Kidney glomerular epithelial cell (primary cell): ENCODE measurements around the gene SLC25A11.

Source experiments
- DNase-seq: peaks from one replicate; lab custom pipeline; 2025; lab: John Stamatoyannopoulos, UW

The SLC25A11 gene, protein sequence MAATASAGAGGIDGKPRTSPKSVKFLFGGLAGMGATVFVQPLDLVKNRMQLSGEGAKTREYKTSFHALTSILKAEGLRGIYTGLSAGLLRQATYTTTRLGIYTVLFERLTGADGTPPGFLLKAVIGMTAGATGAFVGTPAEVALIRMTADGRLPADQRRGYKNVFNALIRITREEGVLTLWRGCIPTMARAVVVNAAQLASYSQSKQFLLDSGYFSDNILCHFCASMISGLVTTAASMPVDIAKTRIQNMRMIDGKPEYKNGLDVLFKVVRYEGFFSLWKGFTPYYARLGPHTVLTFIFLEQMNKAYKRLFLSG

GRCh38 chr17:4939796-4940554, at the start of gene SLC25A11, which contains the start of gene RNF167:
TSS of gene SLC25A11 (minus strand) at chr17:4940046. CDS start at chr17:4939910, 136 bp downstream.
TSS of gene RNF167 (plus strand) at chr17:4940268. CDS start at chr17:4940910, 642 bp downstream.
- peak; percentile 98 for DNase-seq

DNA sequence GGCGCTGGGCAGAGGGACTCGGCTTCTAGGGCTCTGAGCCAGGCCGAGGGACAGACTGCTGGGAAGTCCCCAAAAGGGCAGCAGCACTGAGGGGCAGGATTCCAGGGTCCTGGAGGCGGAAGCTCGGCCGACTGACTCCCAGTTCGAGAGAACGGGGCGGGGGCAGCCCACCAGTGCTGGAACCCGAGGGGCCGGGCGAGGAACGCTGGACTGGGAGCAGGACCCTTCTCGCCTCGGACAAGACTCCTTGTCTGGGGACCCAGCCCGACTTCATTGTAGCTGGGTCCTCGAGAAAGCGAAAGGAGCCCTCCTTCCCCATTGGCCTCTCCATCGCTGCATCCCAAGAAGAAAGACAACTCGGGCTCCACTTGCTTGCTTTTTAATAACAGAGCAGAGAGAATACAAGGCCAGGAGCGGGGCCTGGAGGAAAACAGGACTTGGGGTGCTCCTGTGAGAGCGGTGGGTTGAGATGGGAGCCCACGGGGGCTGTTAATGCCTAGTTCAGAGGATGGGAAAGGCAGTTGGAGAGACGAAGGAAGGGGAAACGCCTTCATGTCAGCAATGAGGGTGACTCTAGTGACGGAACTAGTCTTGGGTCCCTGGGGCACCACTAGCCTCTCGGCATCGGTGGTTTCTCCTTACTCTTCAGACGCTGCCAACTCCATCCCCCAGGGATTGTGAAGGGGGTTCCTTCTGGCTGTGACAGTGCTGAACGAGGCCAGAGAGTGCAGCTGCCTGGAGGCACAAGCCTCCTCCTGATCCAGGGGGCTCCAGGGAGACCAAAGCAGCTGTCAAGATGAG, 48.1 kb upstream of the SLC25A11 start:
- DNase-seq: no peak

DNA sequence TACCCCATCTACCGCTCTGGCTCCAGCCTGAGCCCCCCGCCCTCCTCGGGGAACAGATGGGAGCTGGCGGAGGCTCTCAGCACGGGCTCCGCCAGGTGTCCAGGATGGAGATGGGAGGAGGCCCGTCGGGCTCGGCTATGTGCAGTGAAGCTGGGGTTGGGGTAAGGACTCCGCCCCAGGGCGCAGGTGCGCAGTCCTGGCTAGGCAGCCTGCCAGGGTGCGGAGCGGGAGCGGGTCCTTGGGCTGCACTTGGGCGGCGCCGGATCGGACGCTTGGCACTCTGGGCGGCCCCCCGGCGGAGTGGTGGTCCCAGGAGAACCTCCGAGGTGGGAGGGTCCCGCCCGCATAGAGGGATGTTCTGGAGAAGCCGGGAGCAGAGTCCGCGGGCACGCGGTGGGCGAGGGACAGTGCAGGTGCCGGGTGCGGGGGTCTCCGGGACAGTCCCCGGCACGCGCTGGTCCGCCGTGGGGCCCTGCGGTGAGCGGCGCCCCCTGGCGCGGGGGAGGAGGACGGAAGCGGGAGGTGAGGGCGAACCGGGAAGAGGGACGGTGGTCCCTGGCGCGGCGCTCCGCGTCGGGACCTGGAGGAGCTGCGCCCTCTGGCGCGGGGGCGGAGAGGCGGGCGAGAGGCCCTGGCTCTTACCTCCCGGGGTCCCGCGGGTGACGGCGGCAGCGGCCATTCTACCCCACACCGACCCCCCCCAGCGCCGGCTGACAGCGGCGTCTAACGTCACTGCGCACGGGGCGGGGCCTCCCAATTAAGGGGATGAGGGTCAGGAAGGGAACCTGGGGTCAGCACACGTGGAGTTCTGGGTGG, 47.3 kb upstream of the SLC25A11 start, which contains the start of gene CAMTA2:
TSS of gene CAMTA2 (minus strand) at position 725 of the 816 bp plus-strand sequence. CDS start 1,453 bp downstream, outside the sequence.
- DNase-seq: peak; percentile 51

DNA sequence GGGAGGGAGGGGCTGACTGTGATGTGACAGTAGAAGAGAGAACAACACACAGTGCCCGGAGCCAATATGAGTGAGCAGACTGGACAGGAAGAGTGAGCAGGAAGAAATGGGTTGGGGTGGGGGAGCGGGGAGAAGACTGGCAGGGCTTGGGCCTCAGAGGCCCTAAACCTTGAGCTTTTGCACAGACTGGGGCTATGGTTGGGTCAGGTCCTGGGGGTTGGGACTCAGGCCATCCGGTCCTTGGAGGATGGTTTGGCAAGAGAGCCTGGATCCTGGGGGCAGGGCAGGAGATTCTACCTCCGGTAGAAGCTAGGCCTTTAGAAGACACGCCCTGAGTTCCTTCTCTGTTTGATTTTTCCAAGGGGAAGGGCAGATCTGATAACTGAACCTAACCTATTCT, 46.6 kb upstream of the SLC25A11 start:
- no peak for DNase-seq

GRCh38 chr17:4982305-4982704, 42.5 kb upstream of the SLC25A11 start:
- DNase-seq: no peak

DNA sequence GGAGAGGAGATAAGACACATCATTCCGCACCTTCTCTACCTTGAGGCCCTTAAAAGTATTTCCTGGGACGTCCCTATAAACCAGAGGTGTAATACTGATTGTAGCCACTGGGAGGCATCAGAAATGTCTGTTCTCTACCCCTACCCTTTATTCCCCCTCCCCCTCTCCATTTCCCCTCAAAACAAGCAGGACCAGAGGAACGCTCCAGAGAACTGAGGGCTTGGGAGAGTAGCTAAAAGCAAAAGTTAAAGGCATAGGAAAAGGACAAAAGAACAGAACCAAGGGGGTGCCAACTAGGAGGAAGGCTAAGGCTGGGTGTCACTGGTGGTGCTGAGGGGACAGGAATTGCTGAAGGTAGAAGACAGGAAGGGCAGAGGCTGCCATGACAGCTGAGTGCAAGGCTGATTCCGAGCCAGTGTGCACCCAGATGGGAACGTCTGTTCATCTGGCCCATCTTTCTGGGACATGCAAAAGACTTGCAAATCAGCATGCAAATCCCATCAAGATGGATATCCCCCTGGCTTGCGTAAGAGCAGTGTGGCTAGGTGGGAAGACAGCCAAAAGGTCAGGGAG, 40.9 kb upstream of the SLC25A11 start:
- DNase-seq: peak; percentile 39

- no peak for DNase-seq
Observed at GRCh38 chr17:4978726-4979125, 38.9 kb upstream of the SLC25A11 start.

DNA sequence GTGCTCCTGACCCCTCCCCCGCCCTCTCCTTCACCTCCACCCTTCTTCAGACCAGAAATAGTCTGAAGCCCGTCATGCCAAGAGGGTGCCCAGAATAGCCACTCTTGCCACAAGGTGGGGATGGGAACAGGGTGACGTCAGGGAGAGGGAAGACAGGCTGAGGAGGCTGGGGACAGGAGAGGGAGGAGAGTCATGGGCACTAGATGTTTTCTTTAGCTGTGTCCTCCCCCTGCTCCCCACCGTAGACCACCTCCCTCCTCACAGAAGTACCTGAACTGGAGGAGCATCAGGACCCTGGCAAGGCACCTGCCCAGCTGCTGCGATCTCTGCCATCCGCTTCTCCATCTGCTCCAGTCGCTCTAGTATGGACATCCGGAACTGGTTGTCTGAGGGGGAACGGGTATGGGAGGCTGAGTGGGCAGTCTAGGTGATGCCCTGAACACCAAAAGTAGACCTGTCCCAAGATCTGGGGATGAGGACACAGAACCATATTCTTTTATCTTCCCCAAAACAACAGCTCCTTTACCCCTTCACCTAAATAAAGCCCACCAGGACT, 34.3 kb upstream of the SLC25A11 start:
- DNase-seq: no peak

DNA sequence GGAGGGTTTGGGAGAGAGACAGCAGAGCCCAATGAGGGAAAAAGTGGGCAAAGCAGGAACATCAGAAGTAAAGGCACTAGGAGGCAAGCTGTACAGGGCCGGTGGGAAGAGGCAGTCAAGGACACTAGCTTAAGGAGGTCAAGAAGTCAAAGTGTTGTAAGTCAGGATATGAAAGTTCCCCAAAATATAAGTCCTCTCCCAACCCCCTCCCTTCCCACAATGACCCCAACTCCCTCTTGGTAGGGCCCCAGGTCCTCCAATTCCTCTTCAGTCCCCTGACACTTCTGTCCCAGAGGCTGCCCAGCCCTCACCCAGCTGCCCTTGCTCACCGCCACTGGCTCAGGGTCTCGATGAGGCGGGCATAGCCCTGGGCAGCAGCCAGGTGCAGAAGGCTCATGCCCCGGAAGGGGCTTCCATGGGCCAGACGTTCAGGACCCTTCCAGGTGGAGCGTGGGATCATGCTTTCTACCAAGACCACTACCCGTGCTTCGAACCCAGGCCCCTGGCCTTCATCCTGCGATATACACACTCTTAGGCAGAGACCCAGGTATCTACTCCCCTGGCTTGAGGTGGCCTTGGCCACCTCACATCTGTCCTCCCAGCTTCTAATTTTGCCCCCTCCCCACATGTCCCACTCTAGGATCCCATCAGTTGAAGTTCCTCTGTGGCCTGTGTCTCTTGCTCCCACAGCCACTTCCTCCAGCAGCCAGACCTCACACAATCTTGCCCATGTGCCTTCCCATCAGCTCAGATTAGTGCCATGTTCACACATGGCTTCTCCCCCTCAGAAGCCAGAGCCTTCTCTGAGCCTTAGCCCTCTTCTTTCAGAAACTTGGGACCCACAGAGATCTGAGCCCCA, 33.6 kb upstream of the SLC25A11 start:
- DNase-seq: no peak

DNA sequence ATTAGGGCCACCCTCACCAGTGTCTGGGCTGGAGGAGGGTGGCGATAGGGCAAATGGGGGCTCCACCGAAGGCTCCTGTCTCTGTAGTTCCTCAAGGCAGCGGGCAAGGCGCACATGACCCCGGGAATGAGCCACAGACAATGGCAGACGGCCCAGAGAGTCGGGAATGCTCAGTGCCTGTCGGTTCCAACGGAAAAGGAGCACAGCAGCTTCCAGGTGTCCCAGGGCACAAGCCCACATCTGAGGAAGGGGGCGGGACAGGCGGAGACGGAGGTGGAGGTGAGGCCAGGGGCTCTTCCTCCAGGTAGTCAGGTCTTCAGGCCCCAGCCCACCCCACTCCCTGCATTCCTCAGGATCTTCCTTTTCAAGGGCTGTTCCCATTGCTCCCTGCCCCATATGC, 32.9 kb upstream of the SLC25A11 start:
- DNase-seq: no peak

DNA sequence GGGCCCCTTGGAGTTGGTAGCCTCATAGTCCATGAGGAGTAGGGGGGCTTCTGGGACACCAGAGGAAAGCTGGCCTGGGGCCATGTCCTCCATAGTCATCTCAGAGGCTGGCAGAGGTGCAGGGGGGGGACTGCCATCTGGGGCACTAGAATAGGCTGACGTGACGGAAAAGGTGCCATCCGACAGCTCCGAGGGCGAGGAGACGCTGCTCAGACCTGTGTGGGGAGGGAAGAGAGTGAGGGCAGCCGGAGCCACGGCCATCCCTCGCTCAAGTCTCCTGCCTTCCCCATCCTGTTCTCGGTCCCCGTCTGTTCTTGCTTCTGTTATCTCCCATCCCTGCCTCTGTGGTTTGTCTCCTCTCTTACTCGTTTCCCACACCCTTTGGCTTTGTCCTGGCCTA, 32.5 kb upstream of the SLC25A11 start:
- no peak for DNase-seq

- DNase-seq: no peak
Observed at GRCh38 chr17:4971826-4972225, 32.0 kb upstream of the SLC25A11 start.

DNA sequence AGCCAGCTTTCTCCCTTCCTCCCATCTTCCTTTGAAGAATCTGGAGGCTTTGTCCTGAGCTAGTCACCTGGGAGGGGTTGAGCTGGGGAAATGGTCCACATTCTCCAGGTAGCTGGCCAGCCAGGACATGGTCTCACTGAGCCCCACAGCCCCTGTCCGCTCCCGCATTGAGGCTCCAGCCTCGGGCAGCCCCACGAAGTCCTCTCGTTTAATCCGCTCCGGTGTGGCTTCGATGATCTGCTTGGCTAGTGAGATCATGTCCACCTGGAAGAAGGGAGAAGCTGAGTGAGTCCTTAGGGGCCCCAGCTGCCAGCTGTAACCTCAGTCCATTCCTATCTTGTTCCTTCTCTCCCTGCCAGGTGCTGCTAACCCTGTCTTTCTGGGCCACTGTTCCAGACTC, 30.4 kb upstream of the SLC25A11 start:
- no peak for DNase-seq

GRCh38 chr17:4969551-4970173, 29.8 kb upstream of the SLC25A11 start:
- DNase-seq: no peak

GRCh38 chr17:4969047-4969550, 29.3 kb upstream of the SLC25A11 start:
- peak; percentile 76 for DNase-seq

GRCh38 chr17:4968486-4969046, 28.7 kb upstream of the SLC25A11 start:
- peak; percentile 62 for DNase-seq

- DNase-seq: peak; percentile 93
Observed at GRCh38 chr17:4967539-4968485, 28.0 kb upstream of the SLC25A11 start, which contains the start of gene SPAG7. TSS of gene SPAG7 (minus strand) at chr17:4967817. CDS start at chr17:4967804, 13 bp downstream.
